ENCODE results near the gene GALNT18. TPM values are rescaled to one million over a fixed set of nuclear protein-coding genes. Genes with fewer than 3 reads are reported as not detected.

Gene GALNT18
- total RNA-seq, 2 experiments from 2014 or later, result not detected

DNA sequence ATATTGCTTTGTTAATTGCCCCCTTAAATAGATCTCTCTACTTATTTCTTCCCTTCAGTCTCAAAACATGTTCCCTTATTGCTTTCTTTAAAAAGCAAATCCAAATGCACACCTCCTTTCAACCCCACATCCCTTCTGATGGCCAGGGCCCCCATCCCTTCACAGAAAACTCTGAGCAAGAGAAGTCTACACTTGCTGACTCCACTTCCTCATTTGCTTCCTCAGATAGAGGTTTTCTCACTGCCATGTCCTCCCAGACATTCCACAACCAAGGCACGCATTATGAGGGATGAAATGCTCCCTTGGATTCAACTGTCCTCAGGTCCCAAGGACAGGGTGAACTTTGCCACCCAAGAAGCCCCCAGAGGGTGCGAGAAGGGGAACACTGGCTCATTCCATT lies 311.9 kb downstream of the GALNT18 start:
- POLR2A ChIA-PET, result no interaction called here
- Histone ChIP-seq H3K79me2 (ENCODE audit: insufficient read depth, low read depth, low read length) (no peaks in the 10 kb centered on the region), H3K27ac (ENCODE audit: low read depth, low read length, poor library complexity, severe bottlenecking) (no peak overlapping the region), H3K4me1 (ENCODE audit: insufficient read depth, low read length, poor library complexity, severe bottlenecking) (no peaks in the 10 kb centered on the region), H3K4me3 (ENCODE audit: low read depth, low read length, poor library complexity, severe bottlenecking) (no peak overlapping the region), H3K36me3 (ENCODE audit: insufficient read depth, low read length) (no peaks in the 10 kb centered on the region), H3K4me2 (ENCODE audit: low read length) (no peak overlapping the region), H3K9me2 (ENCODE audit: insufficient read depth, low read length) (no peaks in the 10 kb centered on the region), H4K20me1 (ENCODE audit: insufficient read depth, low read length) (no peaks in the 10 kb centered on the region), H3K9me3 (ENCODE audit: low read length) (no peaks in the 10 kb centered on the region), H2AFZ (ENCODE audit: low read length) (no peak overlapping the region)
- intact Hi-C loops (cut with micrococcal nuclease; ENCODE audit: unreplicated experiment), result no loop called here
- CTCF ChIA-PET (ENCODE audit: unreplicated experiment), result no interaction called here
- TF ChIP-seq EZH2phosphoT487 (IDR thresholded peaks at IDR 0.05; ENCODE audit: borderline replicate concordance, low read depth, low read length), result no peak
- TF ChIP-seq, protein P1, sequence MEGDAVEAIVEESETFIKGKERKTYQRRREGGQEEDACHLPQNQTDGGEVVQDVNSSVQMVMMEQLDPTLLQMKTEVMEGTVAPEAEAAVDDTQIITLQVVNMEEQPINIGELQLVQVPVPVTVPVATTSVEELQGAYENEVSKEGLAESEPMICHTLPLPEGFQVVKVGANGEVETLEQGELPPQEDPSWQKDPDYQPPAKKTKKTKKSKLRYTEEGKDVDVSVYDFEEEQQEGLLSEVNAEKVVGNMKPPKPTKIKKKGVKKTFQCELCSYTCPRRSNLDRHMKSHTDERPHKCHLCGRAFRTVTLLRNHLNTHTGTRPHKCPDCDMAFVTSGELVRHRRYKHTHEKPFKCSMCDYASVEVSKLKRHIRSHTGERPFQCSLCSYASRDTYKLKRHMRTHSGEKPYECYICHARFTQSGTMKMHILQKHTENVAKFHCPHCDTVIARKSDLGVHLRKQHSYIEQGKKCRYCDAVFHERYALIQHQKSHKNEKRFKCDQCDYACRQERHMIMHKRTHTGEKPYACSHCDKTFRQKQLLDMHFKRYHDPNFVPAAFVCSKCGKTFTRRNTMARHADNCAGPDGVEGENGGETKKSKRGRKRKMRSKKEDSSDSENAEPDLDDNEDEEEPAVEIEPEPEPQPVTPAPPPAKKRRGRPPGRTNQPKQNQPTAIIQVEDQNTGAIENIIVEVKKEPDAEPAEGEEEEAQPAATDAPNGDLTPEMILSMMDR (conservative IDR thresholded peaks at IDR 0.05; ENCODE audit: low read length), result no peak
- BruUV-seq (replicated peaks), result no TSS peak
- DNase-seq (ENCODE audit: low spot score), result no peak

DNA sequence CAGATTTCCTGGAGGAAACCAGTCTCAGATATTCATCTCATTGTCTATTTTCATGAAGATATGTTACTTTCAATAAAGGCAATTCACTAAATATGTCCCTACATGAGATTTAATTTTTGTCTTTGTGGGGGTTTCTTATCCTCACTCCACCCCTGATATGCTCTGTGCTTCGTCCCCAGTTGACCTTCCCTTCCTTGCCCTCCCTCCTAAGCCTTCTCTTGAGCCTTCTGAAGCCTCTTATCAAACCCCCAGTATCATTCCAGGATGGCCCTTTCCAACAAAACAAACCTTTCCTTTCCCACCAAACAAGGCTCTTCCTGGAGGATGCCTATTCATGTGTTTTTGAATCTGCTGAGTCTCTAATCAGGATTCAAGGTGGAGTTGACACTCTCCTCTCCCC lies 313.6 kb downstream of the GALNT18 start:
- H4K20me1 ChIP-seq (ENCODE audit: insufficient read depth, low read length), result no peaks in the 10 kb centered on the region
- TF ChIP-seq EZH2phosphoT487 (IDR thresholded peaks at IDR 0.05; ENCODE audit: borderline replicate concordance, low read depth, low read length), result no peak
- TF ChIP-seq, protein P1 (conservative IDR thresholded peaks at IDR 0.05; ENCODE audit: low read length), result no peak
- H3K36me3 ChIP-seq (ENCODE audit: insufficient read depth, low read length), result no peaks in the 10 kb centered on the region
- DNase-seq (ENCODE audit: low spot score), result no peak
- H3K27ac ChIP-seq (ENCODE audit: low read depth, low read length, poor library complexity, severe bottlenecking), result no peak overlapping the region
- no TSS peak for BruUV-seq (replicated peaks)
- no peak overlapping the region for H2AFZ ChIP-seq (ENCODE audit: low read length)
- H3K9me3 ChIP-seq (ENCODE audit: low read length), result no peaks in the 10 kb centered on the region
- H3K79me2 ChIP-seq (ENCODE audit: insufficient read depth, low read depth, low read length), result no peaks in the 10 kb centered on the region
- POLR2A ChIA-PET, result no interaction called here
- H3K9me2 ChIP-seq (ENCODE audit: insufficient read depth, low read length), result no peaks in the 10 kb centered on the region
- intact Hi-C loops (cut with micrococcal nuclease; ENCODE audit: unreplicated experiment), result no loop called here
- CTCF ChIA-PET (ENCODE audit: unreplicated experiment), result interaction anchor here (0.5 kb wide), 1 partner anchor 37 kb away, joined by 3 read pairs; no protein-coding TSS in a partner anchor
- no peak overlapping the region for H3K4me3 ChIP-seq (ENCODE audit: low read depth, low read length, poor library complexity, severe bottlenecking)
- H3K4me2 ChIP-seq (ENCODE audit: low read length), result no peak overlapping the region
- H3K4me1 ChIP-seq (ENCODE audit: insufficient read depth, low read length, poor library complexity, severe bottlenecking), result no peaks in the 10 kb centered on the region

DNA sequence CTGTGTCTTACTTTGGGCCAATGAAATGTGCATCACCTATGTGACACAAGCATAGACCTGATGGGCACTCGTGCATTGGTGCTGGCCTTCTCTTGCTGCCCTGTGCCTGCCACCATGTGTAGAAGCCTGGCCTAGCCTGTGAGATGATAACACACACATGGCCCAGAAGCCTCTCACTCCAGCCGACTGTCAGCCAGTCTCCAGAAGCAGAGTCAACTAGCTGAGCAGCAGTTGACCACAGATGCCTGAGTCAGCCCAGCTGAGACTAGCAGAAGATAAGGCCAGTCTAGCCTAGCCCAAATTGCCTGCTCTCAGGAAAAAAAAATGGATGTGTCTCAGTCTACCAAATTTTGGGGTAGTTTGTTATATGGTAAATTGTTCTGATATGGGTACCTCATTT lies 314.9 kb downstream of the GALNT18 start:
- H3K9me3 ChIP-seq (ENCODE audit: low read length), result no peaks in the 10 kb centered on the region
- no peaks in the 10 kb centered on the region for H3K79me2 ChIP-seq (ENCODE audit: insufficient read depth, low read depth, low read length)
- no peak overlapping the region for H3K27ac ChIP-seq (ENCODE audit: low read depth, low read length, poor library complexity, severe bottlenecking)
- DNase-seq (ENCODE audit: low spot score), result no peak
- TF ChIP-seq, protein P1 (conservative IDR thresholded peaks at IDR 0.05; ENCODE audit: low read length), result no peak
- TF ChIP-seq EZH2phosphoT487 (IDR thresholded peaks at IDR 0.05; ENCODE audit: borderline replicate concordance, low read depth, low read length), result no peak
- ChIA-PET POLR2A (no interaction called here), CTCF (ENCODE audit: unreplicated experiment) (no interaction called here)
- H4K20me1 ChIP-seq (ENCODE audit: insufficient read depth, low read length), result no peaks in the 10 kb centered on the region
- no peak overlapping the region for H3K4me2 ChIP-seq (ENCODE audit: low read length)
- BruUV-seq (replicated peaks), result no TSS peak
- no peak overlapping the region for H3K4me3 ChIP-seq (ENCODE audit: low read depth, low read length, poor library complexity, severe bottlenecking)
- H2AFZ ChIP-seq (ENCODE audit: low read length), result no peak overlapping the region
- H3K36me3 ChIP-seq (ENCODE audit: insufficient read depth, low read length), result no peaks in the 10 kb centered on the region
- no peaks in the 10 kb centered on the region for H3K9me2 ChIP-seq (ENCODE audit: insufficient read depth, low read length)
- intact Hi-C loops (cut with micrococcal nuclease; ENCODE audit: unreplicated experiment), result no loop called here
- no peaks in the 10 kb centered on the region for H3K4me1 ChIP-seq (ENCODE audit: insufficient read depth, low read length, poor library complexity, severe bottlenecking)

Data from OCI-LY7 (cell line).